Stimulated activated CD8-positive, alpha-beta memory T cell treated with anti-CD3 and anti-CD28 coated beads, Interleukin-7, amount 100 ng/mL, for 24 hours (primary cell): ENCODE results near the gene DYNLT1.

Experiments
- DNase-seq: peaks from one replicate; pipeline ENCODE4 v3.0.0-alpha.2; 2020; ENCODE audit warnings: low read depth

Gene DYNLT1

GRCh38 chr6:158597565-158597964 lies 47.0 kb downstream of the DYNLT1 start:
- DNase-seq = no peak

GRCh38 chr6:158596861-158597260 lies 47.7 kb downstream of the DYNLT1 start:
- no peak for DNase-seq

GRCh38 chr6:158595223-158595622 lies 49.3 kb downstream of the DYNLT1 start:
- DNase-seq = no peak

GRCh38 chr6:158593670-158594069 lies 50.9 kb downstream of the DYNLT1 start:
- DNase-seq = no peak

GRCh38 chr6:158591810-158592209 lies 52.7 kb downstream of the DYNLT1 start:
- no peak for DNase-seq

GRCh38 chr6:158591134-158591809 lies 53.3 kb downstream of the DYNLT1 start:
- DNase-seq = no peak

- no peak for DNase-seq
These were observed 55.2 kb downstream of the DYNLT1 start for GRCh38 chr6:158589366-158589765.

- DNase-seq = no peak
These were observed 57.9 kb downstream of the DYNLT1 start for GRCh38 chr6:158586652-158587051.
